WTC11 (cell line): Measurements from ENCODE around the gene NR1H2. TPM values are rescaled to one million over a fixed set of nuclear protein-coding genes. Genes with fewer than 3 reads are reported as not detected.

Experiments
- ATAC-seq: fragments of 200-7000 bp; cut with Tn5 transposase; 2 replicates; pipeline ENCODE4 v1.10.0; 2021; ENCODE audit warnings: mild to moderate bottlenecking, moderate library complexity
- CTCF ChIA-PET: fragments of 300-600 bp; sonication (Branson Sonifier 250); formaldehyde crosslinking; loops from one replicate; lab custom pipeline; 2021; ENCODE audit warnings: antibody characterized with exemption; lab: Charles Lee
- POLR2A ChIA-PET: fragments of 350-600 bp; sonication (Branson Sonifier 250); formaldehyde crosslinking; loops from one replicate; lab custom pipeline; 2021; ENCODE audit warnings: antibody characterized with exemption; lab: Charles Lee
- DNase-seq: peaks from one replicate; pipeline ENCODE4 v3.0.0; 2021; ENCODE audit warnings: low spot score
- H3K27ac Mint-ChIP-seq: 2 replicates; pipeline ENCODE4 v1.8.0; 2021; ENCODE audit warnings: mixed read lengths
- H3K27me3 Mint-ChIP-seq: 2 replicates; pipeline ENCODE4 v1.8.0; 2021; ENCODE audit warnings: low read depth, mild to moderate bottlenecking, moderate library complexity, mixed read lengths
- H3K36me3 Mint-ChIP-seq: 2 replicates; pipeline ENCODE4 v1.8.0; 2021; ENCODE audit warnings: mixed read lengths
- H3K4me1 Mint-ChIP-seq: 2 replicates; pipeline ENCODE4 v1.8.0; 2022; ENCODE audit warnings: mixed read lengths
- H3K4me3 Mint-ChIP-seq: 2 replicates; pipeline ENCODE4 v1.8.0; 2021; ENCODE audit warnings: mild to moderate bottlenecking, moderate library complexity, mixed read lengths
- H3K9me3 Mint-ChIP-seq: 2 replicates; pipeline ENCODE4 v1.8.0; 2021; ENCODE audit warnings: mixed read lengths
- ATF1 ChIP-seq: sonication (generic); formaldehyde crosslinking; IDR thresholded peaks from 2 replicates; pipeline ENCODE4 v1.8.1; 2023; ENCODE audit warnings: mild to moderate bottlenecking, moderate library complexity, missing genetic modification reagents
- ELF4 ChIP-seq: sonication (generic); formaldehyde crosslinking; IDR thresholded peaks from 2 replicates; pipeline ENCODE4 v1.8.1; 2022; ENCODE audit warnings: low read depth, mild to moderate bottlenecking, moderate library complexity, missing genetic modification reagents
- ETV6 ChIP-seq: sonication (generic); formaldehyde crosslinking; IDR thresholded peaks from 2 replicates; pipeline ENCODE4 v1.8.1; 2022; ENCODE audit warnings: mild to moderate bottlenecking, missing genetic modification reagents
- NFYB ChIP-seq: sonication (generic); formaldehyde crosslinking; conservative IDR thresholded peaks from 2 replicates; pipeline ENCODE4 v1.8.0; 2022; ENCODE audit warnings: low read depth, missing genetic modification reagents
- OVOL2 ChIP-seq: fragments of 250-450 bp; sonication (Bioruptor Pico); IDR thresholded peaks from 2 replicates; pipeline ENCODE4 v1.9.0; 2021; ENCODE audit warnings: mild to moderate bottlenecking, borderline replicate concordance
- RORB ChIP-seq: fragments of 250-450 bp; sonication (Bioruptor Pico); IDR thresholded peaks from 2 replicates; pipeline ENCODE4 v1.9.0; 2021; ENCODE audit warnings: mild to moderate bottlenecking
- TCF7 ChIP-seq: sonication (generic); formaldehyde crosslinking; IDR thresholded peaks from 2 replicates; pipeline ENCODE4 v1.8.0; 2022; ENCODE audit warnings: mild to moderate bottlenecking, low read depth, missing genetic modification reagents, moderate library complexity
- ZMAT4 ChIP-seq: fragments of 250-450 bp; sonication (Bioruptor Pico); IDR thresholded peaks from 2 replicates; pipeline ENCODE4 v1.9.0; 2021; ENCODE audit warnings: mild to moderate bottlenecking
- ZNF396 ChIP-seq: fragments of 250-450 bp; sonication (Bioruptor Pico); IDR thresholded peaks from 2 replicates; pipeline ENCODE4 v1.8.0; 2021; ENCODE audit warnings: mild to moderate bottlenecking, moderate library complexity, borderline replicate concordance
- ZNF512 ChIP-seq: sonication (generic); formaldehyde crosslinking; IDR thresholded peaks from 2 replicates; pipeline ENCODE4 v1.8.1; 2022; ENCODE audit warnings: missing genetic modification reagents, borderline replicate concordance
- total RNA-seq: library from RNA; stranded (reverse); gene quantifications from 3 replicates; pipeline ENCODE4 v1.2.3, GENCODE V29; 2021
- TF ChIP-seq, protein P1 (sequence below): sonication (generic); formaldehyde crosslinking; conservative IDR thresholded peaks from 2 replicates; pipeline ENCODE4 v1.8.1; 2023; ENCODE audit warnings: mild to moderate bottlenecking, low read depth, missing genetic modification reagents, moderate library complexity
- TF ChIP-seq, protein P2 (sequence below): sonication (generic); formaldehyde crosslinking; IDR thresholded peaks from 2 replicates; pipeline ENCODE4 v1.8.0; 2023; ENCODE audit warnings: missing genetic modification reagents
- TF ChIP-seq, protein P3 (sequence below): sonication (generic); formaldehyde crosslinking; IDR thresholded peaks from 2 replicates; pipeline ENCODE4 v1.8.0; 2022; ENCODE audit warnings: mild to moderate bottlenecking, missing genetic modification reagents
- TF ChIP-seq, protein P4 (sequence below): fragments of 250-450 bp; sonication (Bioruptor Pico); IDR thresholded peaks from 2 replicates; pipeline ENCODE4 v2.1.2; 2022; ENCODE audit warnings: mild to moderate bottlenecking, moderate library complexity
- TF ChIP-seq, protein P5 (sequence below): sonication (generic); formaldehyde crosslinking; IDR thresholded peaks from 2 replicates; pipeline ENCODE4 v1.8.1; 2022; ENCODE audit warnings: mild to moderate bottlenecking, moderate library complexity, missing genetic modification reagents
- TF ChIP-seq, protein P6 (sequence below): sonication (generic); formaldehyde crosslinking; IDR thresholded peaks from 2 replicates; pipeline ENCODE4 v1.8.1; 2023; ENCODE audit warnings: mild to moderate bottlenecking, moderate library complexity, missing genetic modification reagents
- TF ChIP-seq, protein P7 (sequence below): fragments of 250-450 bp; sonication (Bioruptor Pico); conservative IDR thresholded peaks from 2 replicates; pipeline ENCODE4 v1.9.0; 2021; ENCODE audit warnings: mild to moderate bottlenecking

Gene NR1H2
- total RNA-seq, 1 experiment from 2014 or later: 45.8 TPM

GRCh38 chr19:50383001-50383851 is 7.0 kb downstream of the NR1H2 start (continued):
- TF ChIP-seq, protein P1, sequence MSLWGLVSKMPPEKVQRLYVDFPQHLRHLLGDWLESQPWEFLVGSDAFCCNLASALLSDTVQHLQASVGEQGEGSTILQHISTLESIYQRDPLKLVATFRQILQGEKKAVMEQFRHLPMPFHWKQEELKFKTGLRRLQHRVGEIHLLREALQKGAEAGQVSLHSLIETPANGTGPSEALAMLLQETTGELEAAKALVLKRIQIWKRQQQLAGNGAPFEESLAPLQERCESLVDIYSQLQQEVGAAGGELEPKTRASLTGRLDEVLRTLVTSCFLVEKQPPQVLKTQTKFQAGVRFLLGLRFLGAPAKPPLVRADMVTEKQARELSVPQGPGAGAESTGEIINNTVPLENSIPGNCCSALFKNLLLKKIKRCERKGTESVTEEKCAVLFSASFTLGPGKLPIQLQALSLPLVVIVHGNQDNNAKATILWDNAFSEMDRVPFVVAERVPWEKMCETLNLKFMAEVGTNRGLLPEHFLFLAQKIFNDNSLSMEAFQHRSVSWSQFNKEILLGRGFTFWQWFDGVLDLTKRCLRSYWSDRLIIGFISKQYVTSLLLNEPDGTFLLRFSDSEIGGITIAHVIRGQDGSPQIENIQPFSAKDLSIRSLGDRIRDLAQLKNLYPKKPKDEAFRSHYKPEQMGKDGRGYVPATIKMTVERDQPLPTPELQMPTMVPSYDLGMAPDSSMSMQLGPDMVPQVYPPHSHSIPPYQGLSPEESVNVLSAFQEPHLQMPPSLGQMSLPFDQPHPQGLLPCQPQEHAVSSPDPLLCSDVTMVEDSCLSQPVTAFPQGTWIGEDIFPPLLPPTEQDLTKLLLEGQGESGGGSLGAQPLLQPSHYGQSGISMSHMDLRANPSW (CRISPR knock-in tag): no peak
- TF ChIP-seq, protein P2, sequence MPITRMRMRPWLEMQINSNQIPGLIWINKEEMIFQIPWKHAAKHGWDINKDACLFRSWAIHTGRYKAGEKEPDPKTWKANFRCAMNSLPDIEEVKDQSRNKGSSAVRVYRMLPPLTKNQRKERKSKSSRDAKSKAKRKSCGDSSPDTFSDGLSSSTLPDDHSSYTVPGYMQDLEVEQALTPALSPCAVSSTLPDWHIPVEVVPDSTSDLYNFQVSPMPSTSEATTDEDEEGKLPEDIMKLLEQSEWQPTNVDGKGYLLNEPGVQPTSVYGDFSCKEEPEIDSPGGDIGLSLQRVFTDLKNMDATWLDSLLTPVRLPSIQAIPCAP: no peak; the same call in 1 of the 2 replicates
- TF ChIP-seq, protein P3, sequence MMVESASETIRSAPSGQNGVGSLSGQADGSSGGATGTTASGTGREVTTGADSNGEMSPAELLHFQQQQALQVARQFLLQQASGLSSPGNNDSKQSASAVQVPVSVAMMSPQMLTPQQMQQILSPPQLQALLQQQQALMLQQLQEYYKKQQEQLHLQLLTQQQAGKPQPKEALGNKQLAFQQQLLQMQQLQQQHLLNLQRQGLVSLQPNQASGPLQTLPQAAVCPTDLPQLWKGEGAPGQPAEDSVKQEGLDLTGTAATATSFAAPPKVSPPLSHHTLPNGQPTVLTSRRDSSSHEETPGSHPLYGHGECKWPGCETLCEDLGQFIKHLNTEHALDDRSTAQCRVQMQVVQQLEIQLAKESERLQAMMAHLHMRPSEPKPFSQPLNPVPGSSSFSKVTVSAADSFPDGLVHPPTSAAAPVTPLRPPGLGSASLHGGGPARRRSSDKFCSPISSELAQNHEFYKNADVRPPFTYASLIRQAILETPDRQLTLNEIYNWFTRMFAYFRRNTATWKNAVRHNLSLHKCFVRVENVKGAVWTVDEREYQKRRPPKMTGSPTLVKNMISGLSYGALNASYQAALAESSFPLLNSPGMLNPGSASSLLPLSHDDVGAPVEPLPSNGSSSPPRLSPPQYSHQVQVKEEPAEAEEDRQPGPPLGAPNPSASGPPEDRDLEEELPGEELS (CRISPR knock-in tag): no peak
- TF ChIP-seq, protein P4, sequence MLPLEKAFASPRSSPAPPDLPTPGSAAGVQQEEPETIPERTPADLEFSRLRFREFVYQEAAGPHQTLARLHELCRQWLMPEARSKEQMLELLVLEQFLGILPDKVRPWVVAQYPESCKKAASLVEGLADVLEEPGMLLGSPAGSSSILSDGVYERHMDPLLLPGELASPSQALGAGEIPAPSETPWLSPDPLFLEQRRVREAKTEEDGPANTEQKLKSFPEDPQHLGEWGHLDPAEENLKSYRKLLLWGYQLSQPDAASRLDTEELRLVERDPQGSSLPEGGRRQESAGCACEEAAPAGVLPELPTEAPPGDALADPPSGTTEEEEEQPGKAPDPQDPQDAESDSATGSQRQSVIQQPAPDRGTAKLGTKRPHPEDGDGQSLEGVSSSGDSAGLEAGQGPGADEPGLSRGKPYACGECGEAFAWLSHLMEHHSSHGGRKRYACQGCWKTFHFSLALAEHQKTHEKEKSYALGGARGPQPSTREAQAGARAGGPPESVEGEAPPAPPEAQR: no peak

DNA sequence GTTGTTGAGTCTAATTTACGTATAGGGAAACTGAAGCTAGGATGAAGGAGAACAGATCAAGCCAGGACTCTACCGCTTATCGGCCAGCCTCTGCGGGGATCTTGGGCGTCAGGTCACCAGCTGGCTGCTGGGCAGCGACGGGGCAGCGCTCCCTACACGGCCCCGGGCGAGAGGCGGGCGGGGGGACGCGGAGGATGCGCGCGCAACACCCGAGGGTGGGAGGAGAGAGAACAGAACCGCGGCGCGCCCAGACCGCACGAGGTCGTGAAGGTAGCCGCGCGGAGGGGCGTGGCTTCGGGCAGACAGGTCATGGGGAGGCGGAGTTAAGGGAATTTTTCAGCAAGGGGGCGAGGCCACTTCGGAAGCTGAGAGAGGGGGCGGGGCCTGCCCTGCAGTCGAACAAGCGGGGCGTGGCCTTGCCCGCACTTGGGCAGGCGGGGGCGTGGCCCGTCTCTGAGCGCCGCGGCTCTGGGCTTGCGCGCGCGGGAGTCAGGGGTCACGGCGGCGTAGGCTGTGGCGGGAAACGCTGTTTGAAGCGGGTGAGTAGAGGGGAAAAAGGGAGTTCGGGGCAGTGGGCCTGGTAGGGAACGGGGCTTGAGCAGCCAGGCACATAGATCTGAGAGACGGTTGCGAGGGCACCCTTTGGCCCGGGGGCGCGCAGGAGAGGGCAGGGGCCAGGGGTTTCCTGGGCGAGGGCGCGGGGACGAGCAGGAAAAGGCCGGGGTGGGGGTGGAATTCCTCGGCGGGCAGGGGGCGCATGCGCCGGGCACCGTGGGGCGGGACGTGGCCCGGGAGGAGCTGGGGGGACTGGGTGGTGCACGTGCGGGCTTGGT is 7.8 kb downstream of the NR1H2 start, which contains the start of gene POLD1:
TSS of gene POLD1 (plus strand) at position 496 of the 833 bp plus-strand sequence. CDS start 14,505 bp downstream, outside the sequence.
- peaks cover 38% of the 10 kb centered on the region for H3K36me3 Mint-ChIP-seq
- CTCF ChIA-PET: interaction anchor here (0.5 to 2.3 kb wide), 15 partner anchors 13 to 173 kb away, joined by 3 to 17 read pairs (median 3); no protein-coding TSS in a partner anchor
- TF ChIP-seq, protein P5, sequence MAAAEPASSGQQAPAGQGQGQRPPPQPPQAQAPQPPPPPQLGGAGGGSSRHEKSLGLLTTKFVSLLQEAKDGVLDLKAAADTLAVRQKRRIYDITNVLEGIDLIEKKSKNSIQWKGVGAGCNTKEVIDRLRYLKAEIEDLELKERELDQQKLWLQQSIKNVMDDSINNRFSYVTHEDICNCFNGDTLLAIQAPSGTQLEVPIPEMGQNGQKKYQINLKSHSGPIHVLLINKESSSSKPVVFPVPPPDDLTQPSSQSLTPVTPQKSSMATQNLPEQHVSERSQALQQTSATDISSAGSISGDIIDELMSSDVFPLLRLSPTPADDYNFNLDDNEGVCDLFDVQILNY (CRISPR knock-in tag): peak; percentile 92
- TF ChIP-seq TCF7 (CRISPR knock-in tag): no peak
- TF ChIP-seq OVOL2 (CRISPR knock-in tag): no peak
- TF ChIP-seq NFYB (CRISPR knock-in tag): no peak
- TF ChIP-seq, protein P6, sequence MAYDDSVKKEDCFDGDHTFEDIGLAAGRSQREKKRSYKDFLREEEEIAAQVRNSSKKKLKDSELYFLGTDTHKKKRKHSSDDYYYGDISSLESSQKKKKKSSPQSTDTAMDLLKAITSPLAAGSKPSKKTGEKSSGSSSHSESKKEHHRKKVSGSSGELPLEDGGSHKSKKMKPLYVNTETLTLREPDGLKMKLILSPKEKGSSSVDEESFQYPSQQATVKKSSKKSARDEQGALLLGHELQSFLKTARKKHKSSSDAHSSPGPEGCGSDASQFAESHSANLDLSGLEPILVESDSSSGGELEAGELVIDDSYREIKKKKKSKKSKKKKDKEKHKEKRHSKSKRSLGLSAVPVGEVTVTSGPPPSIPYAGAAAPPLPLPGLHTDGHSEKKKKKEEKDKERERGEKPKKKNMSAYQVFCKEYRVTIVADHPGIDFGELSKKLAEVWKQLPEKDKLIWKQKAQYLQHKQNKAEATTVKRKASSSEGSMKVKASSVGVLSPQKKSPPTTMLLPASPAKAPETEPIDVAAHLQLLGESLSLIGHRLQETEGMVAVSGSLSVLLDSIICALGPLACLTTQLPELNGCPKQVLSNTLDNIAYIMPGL (CRISPR knock-in tag): peak; percentile 70; the same call in 1 of the 2 replicates
- no peak for TF ChIP-seq ZNF396 (CRISPR knock-in tag)
- TF ChIP-seq, protein P7, sequence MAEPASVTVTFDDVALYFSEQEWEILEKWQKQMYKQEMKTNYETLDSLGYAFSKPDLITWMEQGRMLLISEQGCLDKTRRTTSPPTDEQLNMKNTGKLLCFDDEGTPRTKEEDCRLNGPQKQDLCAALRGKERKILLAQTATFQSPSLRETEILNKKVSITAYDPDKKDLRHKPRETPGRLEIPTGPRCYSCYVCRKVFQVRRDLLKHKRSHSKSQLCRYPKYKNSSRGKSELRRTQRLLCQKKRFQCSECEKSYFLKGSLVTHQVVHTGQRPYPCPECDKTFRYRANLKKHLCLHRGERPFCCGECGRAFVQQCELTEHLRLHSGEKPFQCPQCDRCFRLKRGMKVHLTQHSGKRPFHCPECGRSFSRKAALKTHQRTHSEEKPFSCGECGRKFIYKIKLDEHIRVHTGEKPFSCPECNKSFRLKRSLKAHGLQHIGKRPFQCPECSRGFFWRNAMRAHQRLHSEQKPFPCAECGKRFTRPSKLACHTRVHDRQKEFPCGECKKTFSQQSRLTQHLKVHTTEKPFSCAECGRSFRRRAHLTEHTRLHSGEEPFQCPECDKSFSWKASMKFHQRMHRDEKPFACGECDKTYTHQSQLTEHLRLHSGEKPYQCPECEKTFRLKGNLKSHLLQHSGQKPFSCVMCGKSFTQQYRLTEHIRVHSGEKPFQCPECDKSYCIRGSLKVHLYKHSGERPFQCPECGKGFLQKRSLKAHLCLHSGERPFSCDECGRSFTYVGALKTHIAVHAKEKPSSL (CRISPR knock-in tag): no peak; the same call in 1 of the 2 replicates
- 0 out of 2 replicates have a peak, but pooled peaks have one; percentile 36 for TF ChIP-seq ATF1
- TF ChIP-seq ZMAT4 (CRISPR knock-in tag): peak; percentile 82
- no peak for TF ChIP-seq ZNF512 (CRISPR knock-in tag)
- TF ChIP-seq ELF4 (CRISPR knock-in tag): no peak
- no peak; the same call in 1 of the 2 replicates for TF ChIP-seq ETV6 (CRISPR knock-in tag)
- TF ChIP-seq RORB (CRISPR knock-in tag): no peak

More for the DNA sequence above, 7.8 kb downstream of the NR1H2 start, which contains the start of gene POLD1:
- POLR2A ChIA-PET: interaction anchor here (0.7 to 2.0 kb wide), 10 partner anchors 8 to 412 kb away, joined by 3 to 5 read pairs (median 4); partner anchors contain the start of gene NR1H2
- no peaks in the 10 kb centered on the region for H3K9me3 Mint-ChIP-seq
- H3K27me3 Mint-ChIP-seq: no peaks in the 10 kb centered on the region
- peak within 1 kb of the TSS; percentile 91 for H3K27ac Mint-ChIP-seq
- peak within 1 kb of the TSS; percentile 92 for H3K4me3 Mint-ChIP-seq
- DNase-seq: peak; percentile 99
- H3K4me1 Mint-ChIP-seq: peaks cover 21% of the 10 kb centered on the region
- ATAC-seq: peak; percentile 90
